Measurements from ENCODE around the gene TLL2.

Gene TLL2

DNA sequence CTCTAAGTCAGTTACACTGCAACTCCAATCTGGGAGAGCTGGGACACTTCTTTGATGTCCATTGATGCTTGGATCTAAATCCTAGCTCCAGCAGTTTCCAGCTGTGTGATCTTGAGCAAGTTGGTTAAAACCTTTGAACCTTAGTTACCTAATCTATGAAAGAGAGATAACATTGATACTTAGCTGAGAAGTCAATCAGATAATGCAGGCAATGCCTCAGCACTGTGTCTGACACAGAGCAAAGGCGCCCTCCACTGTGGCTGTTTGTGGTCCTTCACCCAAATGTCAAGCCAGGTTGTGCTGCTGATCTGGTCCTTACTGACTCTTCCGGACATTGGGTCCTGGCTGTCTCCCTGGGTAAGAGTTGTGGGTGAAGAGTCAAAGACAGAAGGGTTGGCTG lies 189.3 kb downstream of the TLL2 start:
- Mint-ChIP-seq H3K4me1 (no peaks in the 10 kb centered on the region), H3K27me3 (peaks cover 9% of the 10 kb centered on the region), H3K4me3 (no peak overlapping the region), H3K36me3 (no peaks in the 10 kb centered on the region), H3K9me3 (no peaks in the 10 kb centered on the region), H3K27ac (no peak overlapping the region)
- DNase-seq (ENCODE audit: low spot score in 2 of 2) (no peak), ATAC-seq (ENCODE audit: low read depth) (no peak)

GRCh38 chr10:96322275-96322674 lies 191.5 kb downstream of the TLL2 start:
- Mint-ChIP-seq H3K27ac (no peak overlapping the region), H3K9me3 (no peaks in the 10 kb centered on the region), H3K27me3 (peaks cover 3% of the 10 kb centered on the region), H3K36me3 (no peaks in the 10 kb centered on the region), H3K4me1 (no peaks in the 10 kb centered on the region), H3K4me3 (no peak overlapping the region)
- no peak for ATAC-seq (ENCODE audit: low read depth)
- no peak for DNase-seq (ENCODE audit: low spot score in 2 of 2)

DNA sequence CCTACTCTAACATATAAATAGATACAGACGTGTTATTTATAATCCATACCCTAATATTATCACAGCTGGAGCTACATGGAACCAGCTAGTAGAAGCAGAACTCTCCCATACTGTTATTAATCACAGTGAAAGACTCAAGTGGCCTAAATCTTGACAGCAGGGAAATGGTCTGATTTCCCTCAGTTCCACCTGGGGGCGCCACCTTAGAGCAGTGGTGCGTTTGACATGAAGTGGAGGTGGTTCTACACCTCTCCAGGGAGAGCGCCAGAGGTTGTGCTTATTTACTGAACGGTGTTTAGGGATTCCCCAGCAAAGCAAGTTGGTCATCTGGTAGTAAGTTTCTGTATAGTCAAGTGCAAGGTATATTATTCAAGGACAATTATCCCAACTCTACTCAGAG lies 191.9 kb downstream of the TLL2 start:
- no peaks in the 10 kb centered on the region for H3K9me3 Mint-ChIP-seq
- H3K36me3 Mint-ChIP-seq: no peaks in the 10 kb centered on the region
- H3K27me3 Mint-ChIP-seq: peaks cover 3% of the 10 kb centered on the region
- DNase-seq (ENCODE audit: low spot score in 2 of 2) (no peak), ATAC-seq (ENCODE audit: low read depth) (no peak)
- H3K27ac Mint-ChIP-seq: no peak overlapping the region
- H3K4me1 Mint-ChIP-seq: no peaks in the 10 kb centered on the region
- H3K4me3 Mint-ChIP-seq: no peak overlapping the region

DNA sequence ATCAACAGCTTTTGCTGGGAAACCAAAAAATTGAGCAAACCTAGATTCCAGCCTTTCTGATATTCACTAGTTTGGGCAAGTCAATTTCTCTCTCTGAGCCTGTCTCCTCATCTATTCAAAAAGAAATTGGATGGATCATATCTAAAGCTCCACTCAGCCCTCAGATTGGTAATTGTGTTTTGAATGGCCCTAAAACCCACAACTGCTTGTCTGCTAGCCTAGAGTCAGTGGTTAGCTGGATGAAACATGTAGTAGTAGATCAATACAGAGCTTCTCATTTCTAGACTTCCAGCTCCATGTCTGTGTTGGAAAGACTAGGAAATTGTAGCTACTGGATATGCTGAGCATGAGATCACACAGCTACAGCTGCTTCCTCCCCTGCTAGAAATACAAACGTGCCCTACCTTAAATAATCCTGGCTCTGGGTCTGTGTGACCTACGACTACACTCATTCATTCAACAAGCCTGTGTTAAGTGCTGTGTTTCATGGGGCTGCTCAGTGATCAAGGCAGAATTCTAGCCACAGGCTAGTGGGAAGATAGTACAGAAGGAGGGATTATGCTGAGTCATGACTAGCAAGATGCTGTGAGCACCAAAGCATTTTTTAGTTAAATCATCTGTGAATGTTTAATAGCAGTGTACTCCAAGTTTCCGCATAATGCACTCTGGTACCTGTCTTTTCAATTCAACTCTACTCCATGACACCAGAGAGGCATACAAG lies 193.8 kb downstream of the TLL2 start:
- Mint-ChIP-seq H3K27me3 (peaks cover 14% of the 10 kb centered on the region), H3K27ac (no peak overlapping the region), H3K36me3 (no peaks in the 10 kb centered on the region), H3K4me1 (no peaks in the 10 kb centered on the region), H3K4me3 (no peak overlapping the region), H3K9me3 (no peaks in the 10 kb centered on the region)
- ATAC-seq (ENCODE audit: low read depth) (no peak), DNase-seq (ENCODE audit: low spot score in 2 of 2) (no peak)

GRCh38 chr10:96317067-96317833 lies 196.5 kb downstream of the TLL2 start:
- DNase-seq (ENCODE audit: low spot score in 2 of 2): no peak
- no peak for ATAC-seq (ENCODE audit: low read depth)
- Mint-ChIP-seq H3K9me3 (no peaks in the 10 kb centered on the region), H3K36me3 (no peaks in the 10 kb centered on the region), H3K27ac (no peak overlapping the region), H3K4me1 (no peaks in the 10 kb centered on the region), H3K4me3 (no peak overlapping the region), H3K27me3 (peaks cover 17% of the 10 kb centered on the region)

Measured in memory B cell (primary cell).